Testis (tissue), 3 donors: ENCODE results near the gene SEC14L1. TPM values are rescaled to one million over a fixed set of nuclear protein-coding genes. Genes with fewer than 3 reads are reported as not detected.

Source experiments
- DNase-seq: peaks from one replicate; pipeline ENCODE4 v3.0.0-alpha.2; 2019
- H3K27ac ChIP-seq, 2 donors: fragments of 200-600 bp; sonication (generic); one replicate each; pipeline ENCODE4 v1.5.1; 2019
- H3K27me3 ChIP-seq: fragments of 200-600 bp; sonication (generic); one replicate; pipeline ENCODE4 v1.5.1; 2019
- H3K36me3 ChIP-seq: fragments of 200-600 bp; sonication (generic); one replicate; pipeline ENCODE4 v1.5.1; 2017; ENCODE audit warnings: low read depth; ENCODE audit errors: missing control alignments
- H3K4me1 ChIP-seq: fragments of 200-600 bp; sonication (generic); one replicate; pipeline ENCODE4 v1.5.1; 2019
- H3K4me3 ChIP-seq, 2 donors: fragments of 200-600 bp; sonication (generic); one replicate each; pipeline ENCODE4 v1.5.1; 2017 to 2019
- H3K9me3 ChIP-seq: fragments of 200-600 bp; sonication (generic); one replicate; pipeline ENCODE4 v1.5.1; 2017
- CTCF ChIP-seq, 3 experiments: fragments of 450-650 bp in 2 of 3; fragments of 200-600 bp in 1 of 3; sonication (generic) in 1 of 3; IDR thresholded peaks; one replicate each; pipeline ENCODE4 v1.5.1; 2016 to 2019; ENCODE audit warnings: antibody characterized with exemption in 3 of 3, mild to moderate bottlenecking in 2 of 3, moderate library complexity in 1 of 3
- POLR2A ChIP-seq: fragments of 450-650 bp; IDR thresholded peaks from one replicate; pipeline ENCODE4 v1.6.1; 2017; ENCODE audit warnings: antibody characterized with exemption, mild to moderate bottlenecking, moderate library complexity
- WGBS, 2 donors: methylation state at CpG; one replicate each; pipeline ENCODE4 v1.1.5; 2018; 5-methylcytosine and 5-hydroxymethylcytosine counted together
- intact Hi-C: fragments of 100-400 bp; cut with DNase I; formaldehyde crosslinking; loops from one replicate; pipeline ENCODE4 v1.15.1; 2023; ENCODE audit warnings: low total_unique reads
- polyA plus RNA-seq: library from polyadenylated mRNA; stranded (reverse); fragments of 350-450 nt; fragmentation: Illumina TruSeq; extraction: RNeasy Lipid Tissue Mini Kit (QIAGEN cat#74804); gene quantifications from one replicate; pipeline ENCODE4 v1.2.3, GENCODE V29; 2014; ENCODE audit warnings: low read depth, low replicate concordance; ENCODE audit not compliant: insufficient read depth
- total RNA-seq, 2 donors: library from RNA; depleted of rRNA; stranded (reverse); fragments of >200 nt; gene quantifications; one replicate each; pipeline ENCODE4 v1.2.3, GENCODE V29; 2016

Gene SEC14L1
- total and polyA plus RNA-seq, 3 donors from 2014 or later: 143 to 262 (median 240) TPM

DNA sequence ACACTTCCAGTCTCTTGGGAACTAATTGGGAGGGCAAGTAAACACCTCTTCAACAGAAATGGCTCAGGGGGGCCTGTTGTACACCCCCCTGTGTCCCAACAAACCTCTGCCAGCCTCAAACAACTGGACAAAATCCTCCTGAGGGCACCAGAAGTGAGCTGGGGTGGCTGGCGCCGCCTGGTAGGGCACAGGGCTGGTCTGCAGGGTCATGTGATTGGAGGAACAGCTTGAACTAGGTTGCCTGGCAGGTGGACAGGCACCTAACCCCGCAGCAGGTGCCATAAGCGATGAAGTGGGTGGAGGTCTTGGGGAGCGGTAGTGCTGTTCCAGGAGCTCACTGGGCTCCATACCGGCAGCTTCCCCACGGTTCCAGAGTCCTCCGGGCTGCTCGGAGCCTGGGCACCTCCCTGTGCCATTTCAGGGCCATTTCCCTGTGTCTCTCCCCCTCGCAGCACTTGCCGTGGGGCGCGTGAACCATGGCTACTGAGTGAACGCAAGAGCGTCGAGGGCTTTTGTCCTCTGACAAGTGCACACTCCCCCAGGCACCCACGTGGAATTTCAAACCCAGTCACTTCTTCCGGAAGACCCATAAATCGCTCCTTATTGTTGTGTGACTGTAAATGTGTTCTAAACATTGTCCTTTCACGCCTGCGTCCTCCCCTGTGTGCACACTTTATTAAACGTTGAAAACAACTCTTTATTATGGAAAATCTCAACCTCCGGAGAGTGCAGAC lies 101.5 kb downstream of the SEC14L1 start:
- Histone ChIP-seq H3K36me3 (no peaks in the 10 kb centered on the region), H3K27me3 (no peaks in the 10 kb centered on the region), H3K27ac (no peak overlapping the region), H3K4me3 (no peak overlapping the region), H3K4me1 (peaks cover 3% of the 10 kb centered on the region), H3K9me3 (no peaks in the 10 kb centered on the region)
- WGBS, 2 donors: 61 to 67% methylated on average over 16 to 23 of the region's 23 CpGs
- TF ChIP-seq CTCF (IDR thresholded peaks at IDR 0.05): no peak
- no peak for TF ChIP-seq POLR2A
- intact Hi-C loops: loop anchor here (10.0 kb wide), 1 partner anchor 377 kb away; the partner anchor contains the start of gene MGAT5B
- DNase-seq: no peak

- TF ChIP-seq POLR2A (no peak), CTCF (IDR thresholded peaks at IDR 0.05) (no peak)
- Histone ChIP-seq H3K9me3 (no peaks in the 10 kb centered on the region), H3K27ac (no peak overlapping the region), H3K27me3 (no peaks in the 10 kb centered on the region), H3K4me3 (no peak overlapping the region), H3K36me3 (no peaks in the 10 kb centered on the region), H3K4me1 (peaks cover 5% of the 10 kb centered on the region)
- no peak for DNase-seq
- 73 to 76% methylated on average over 18 of the region's 18 CpGs for WGBS, 2 donors
- intact Hi-C loops: loop anchor here (5.0 to 10.0 kb wide), 2 partner anchors 158 to 381 kb away; partner anchors contain the start of gene MGAT5B
Observed at GRCh38 chr17:77245162-77245926, 104.6 kb downstream of the SEC14L1 start.

GRCh38 chr17:77246110-77247047 lies 105.6 kb downstream of the SEC14L1 start:
- Histone ChIP-seq H3K27ac (no peak overlapping the region), H3K27me3 (no peaks in the 10 kb centered on the region), H3K36me3 (no peaks in the 10 kb centered on the region), H3K4me1 (peaks cover 5% of the 10 kb centered on the region), H3K9me3 (no peaks in the 10 kb centered on the region), H3K4me3 (peak overlapping the region; percentile 19 to 58)
- 26 to 62% methylated on average over 9 to 33 of the region's 34 CpGs for WGBS, 2 donors
- no peak for DNase-seq
- intact Hi-C loops: loop anchor here (5.0 to 10.0 kb wide), 2 partner anchors 159 to 382 kb away; partner anchors contain the start of gene MGAT5B
- TF ChIP-seq POLR2A (no peak), CTCF (IDR thresholded peaks at IDR 0.05) (no peak)

DNA sequence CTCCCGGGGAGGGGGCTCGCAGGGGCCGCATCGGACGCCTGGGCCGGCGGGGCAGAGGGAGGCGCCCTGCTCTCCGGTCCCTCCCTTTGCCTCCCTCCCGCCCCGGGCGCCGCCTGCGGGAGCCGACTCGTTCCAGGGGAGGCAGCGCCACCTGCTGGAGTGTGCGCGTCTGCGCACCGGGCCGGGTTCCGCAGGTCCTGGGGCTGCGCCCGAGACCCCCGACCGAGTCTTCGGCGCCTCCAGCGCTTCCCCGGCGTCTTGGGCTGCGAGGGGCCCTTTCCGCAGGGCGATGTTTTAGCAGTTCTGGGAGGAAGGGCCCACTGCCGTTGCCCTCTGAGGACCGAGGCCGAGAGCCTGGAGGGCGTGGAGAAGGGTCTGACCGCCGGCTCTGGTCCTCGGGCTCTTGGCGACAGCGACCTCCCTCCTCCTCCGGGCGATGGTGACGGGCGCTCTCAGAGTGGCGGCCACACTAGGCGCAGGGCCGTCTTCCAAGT lies 106.3 kb downstream of the SEC14L1 start:
- intact Hi-C loops: loop anchor here (5.0 to 10.0 kb wide), 2 partner anchors 160 to 382 kb away; partner anchors contain the start of gene MGAT5B
- Histone ChIP-seq H3K4me1 (peaks cover 5% of the 10 kb centered on the region), H3K27ac (no peak overlapping the region), H3K9me3 (no peaks in the 10 kb centered on the region), H3K36me3 (no peaks in the 10 kb centered on the region), H3K4me3 (peak overlapping the region; percentile 19 to 58), H3K27me3 (no peaks in the 10 kb centered on the region)
- peak; percentile 87 for DNase-seq
- TF ChIP-seq CTCF (IDR thresholded peaks at IDR 0.05) (peak; percentile 97 to 98 (median 97)), POLR2A (no peak)
- WGBS, 2 donors: 1% methylated on average over 43 of the region's 51 CpGs; no CpG with 5 or more reads in 1 of the 2 donors
